ENCODE results near the gene BBS2. TPM values are rescaled to one million over a fixed set of nuclear protein-coding genes. Genes with fewer than 3 reads are reported as not detected.
A peak's percentile ranks its signal among the peaks of the same experiment; 100 is the strongest.

BBS2 gene, protein sequence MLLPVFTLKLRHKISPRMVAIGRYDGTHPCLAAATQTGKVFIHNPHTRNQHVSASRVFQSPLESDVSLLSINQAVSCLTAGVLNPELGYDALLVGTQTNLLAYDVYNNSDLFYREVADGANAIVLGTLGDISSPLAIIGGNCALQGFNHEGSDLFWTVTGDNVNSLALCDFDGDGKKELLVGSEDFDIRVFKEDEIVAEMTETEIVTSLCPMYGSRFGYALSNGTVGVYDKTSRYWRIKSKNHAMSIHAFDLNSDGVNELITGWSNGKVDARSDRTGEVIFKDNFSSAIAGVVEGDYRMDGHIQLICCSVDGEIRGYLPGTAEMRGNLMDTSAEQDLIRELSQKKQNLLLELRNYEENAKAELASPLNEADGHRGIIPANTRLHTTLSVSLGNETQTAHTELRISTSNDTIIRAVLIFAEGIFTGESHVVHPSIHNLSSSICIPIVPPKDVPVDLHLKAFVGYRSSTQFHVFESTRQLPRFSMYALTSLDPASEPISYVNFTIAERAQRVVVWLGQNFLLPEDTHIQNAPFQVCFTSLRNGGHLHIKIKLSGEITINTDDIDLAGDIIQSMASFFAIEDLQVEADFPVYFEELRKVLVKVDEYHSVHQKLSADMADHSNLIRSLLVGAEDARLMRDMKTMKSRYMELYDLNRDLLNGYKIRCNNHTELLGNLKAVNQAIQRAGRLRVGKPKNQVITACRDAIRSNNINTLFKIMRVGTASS
- 31.9 and 32.8 TPM in 2 replicates for total RNA-seq
- polyA plus RNA-seq = 50.4 and 64.7 TPM in 2 replicates

DNA sequence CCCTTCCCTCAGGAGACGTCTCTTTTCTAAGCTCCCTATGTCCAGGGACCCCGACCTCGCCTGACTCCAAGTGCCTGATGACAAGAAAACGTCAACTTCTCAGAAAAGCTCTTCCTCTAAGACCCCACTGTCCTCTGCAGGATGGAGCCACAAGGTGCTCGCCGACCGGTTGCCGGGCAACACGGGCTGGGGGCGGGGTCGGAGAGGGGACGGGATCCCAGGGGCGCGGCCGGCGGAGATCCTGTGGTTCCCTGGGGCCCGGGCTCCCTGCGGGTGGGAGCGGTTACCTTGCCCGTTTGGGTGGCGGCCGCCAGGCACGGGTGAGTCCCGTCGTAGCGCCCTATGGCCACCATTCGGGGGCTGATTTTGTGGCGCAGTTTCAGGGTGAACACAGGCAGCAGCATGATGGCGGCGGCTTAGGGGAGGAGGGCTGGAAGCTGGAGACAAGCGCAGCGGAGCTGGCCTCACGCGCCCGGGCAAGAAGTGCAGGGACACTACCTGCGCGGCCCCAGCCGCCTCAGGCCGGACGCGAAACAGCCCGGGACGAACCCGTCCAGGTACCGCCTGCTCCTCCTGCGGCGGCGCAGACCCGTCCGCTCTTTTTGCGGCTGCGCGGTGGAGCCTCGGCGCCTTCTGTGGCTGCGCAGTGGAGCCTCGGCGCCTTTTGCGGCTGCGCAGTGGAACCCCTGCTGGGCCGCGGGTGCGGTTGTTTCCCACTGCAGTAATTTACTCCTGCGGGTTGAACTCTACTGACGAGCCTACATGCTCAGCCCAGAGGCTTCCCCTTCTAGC, at the start of gene BBS2:
TSS of gene BBS2 (minus strand) at position 566 of the 792 bp plus-strand sequence. CDS start at position 404, 162 bp downstream.
- H3K27ac ChIP-seq = peak within 1 kb of the TSS; percentile 84
- H3K4me1 ChIP-seq (ENCODE audit: low read depth) = no peaks in the 10 kb centered on the region
- H3K4me3 ChIP-seq = peak within 1 kb of the TSS; percentile 98
- no peaks in the 10 kb centered on the region for H3K36me3 ChIP-seq
- H3K9me3 ChIP-seq (ENCODE audit: low read depth) = no peaks in the 10 kb centered on the region
- TF ChIP-seq, protein P1, sequence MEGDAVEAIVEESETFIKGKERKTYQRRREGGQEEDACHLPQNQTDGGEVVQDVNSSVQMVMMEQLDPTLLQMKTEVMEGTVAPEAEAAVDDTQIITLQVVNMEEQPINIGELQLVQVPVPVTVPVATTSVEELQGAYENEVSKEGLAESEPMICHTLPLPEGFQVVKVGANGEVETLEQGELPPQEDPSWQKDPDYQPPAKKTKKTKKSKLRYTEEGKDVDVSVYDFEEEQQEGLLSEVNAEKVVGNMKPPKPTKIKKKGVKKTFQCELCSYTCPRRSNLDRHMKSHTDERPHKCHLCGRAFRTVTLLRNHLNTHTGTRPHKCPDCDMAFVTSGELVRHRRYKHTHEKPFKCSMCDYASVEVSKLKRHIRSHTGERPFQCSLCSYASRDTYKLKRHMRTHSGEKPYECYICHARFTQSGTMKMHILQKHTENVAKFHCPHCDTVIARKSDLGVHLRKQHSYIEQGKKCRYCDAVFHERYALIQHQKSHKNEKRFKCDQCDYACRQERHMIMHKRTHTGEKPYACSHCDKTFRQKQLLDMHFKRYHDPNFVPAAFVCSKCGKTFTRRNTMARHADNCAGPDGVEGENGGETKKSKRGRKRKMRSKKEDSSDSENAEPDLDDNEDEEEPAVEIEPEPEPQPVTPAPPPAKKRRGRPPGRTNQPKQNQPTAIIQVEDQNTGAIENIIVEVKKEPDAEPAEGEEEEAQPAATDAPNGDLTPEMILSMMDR (IDR thresholded peaks at IDR 0.05; ENCODE audit: low read depth, low read length) = no peak
- H3K27me3 ChIP-seq = no peaks in the 10 kb centered on the region
- DNase-seq (ENCODE audit: low read depth in 1 of 2, low spot score in 1 of 2) = peak; percentile 88 to 91

DNA sequence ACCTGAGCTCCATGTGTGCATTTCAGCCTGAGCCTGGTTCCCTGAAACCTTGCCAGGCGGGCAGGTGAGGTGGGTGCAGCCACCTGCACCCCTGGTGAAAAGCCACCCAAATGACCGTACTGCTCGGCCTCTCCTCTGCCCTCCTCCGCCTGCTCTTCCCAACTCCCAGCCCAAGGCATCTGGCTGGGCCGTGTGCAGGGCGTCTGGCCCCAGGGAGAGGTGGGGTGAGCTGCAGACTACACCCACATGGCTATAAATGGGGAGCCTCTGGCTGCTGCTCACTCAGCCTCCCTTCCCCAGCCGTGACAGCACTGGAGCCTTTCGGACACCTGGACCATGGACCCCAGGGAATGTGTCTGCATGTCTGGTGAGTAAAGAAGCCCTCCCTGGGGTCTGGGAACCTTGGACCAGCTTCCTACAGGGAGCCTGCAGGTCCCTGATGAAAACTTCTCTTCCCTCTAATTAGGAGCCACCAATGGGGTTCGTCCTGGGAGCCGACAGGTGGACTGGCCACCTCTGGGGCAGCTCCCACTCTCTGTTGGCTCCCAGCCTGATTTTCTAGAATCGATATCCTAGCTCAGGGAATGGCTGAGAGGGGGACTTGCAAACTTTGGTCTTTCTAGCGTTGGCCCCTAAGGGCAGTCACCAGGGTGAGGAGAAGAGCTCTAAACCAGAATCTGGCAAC, 45.1 kb upstream of the BBS2 start, which contains the start of gene MT4:
TSS of gene MT4 (plus strand) at position 281 of the 685 bp plus-strand sequence. CDS start at position 337, 56 bp downstream.
- no peaks in the 10 kb centered on the region for H3K4me1 ChIP-seq (ENCODE audit: low read depth)
- peaks cover 19% of the 10 kb centered on the region for H3K27me3 ChIP-seq
- no peak within 1 kb of the TSS for H3K4me3 ChIP-seq
- no peaks in the 10 kb centered on the region for H3K36me3 ChIP-seq
- H3K9me3 ChIP-seq (ENCODE audit: low read depth) = no peaks in the 10 kb centered on the region
- no peak for DNase-seq (ENCODE audit: low read depth in 1 of 2, low spot score in 1 of 2)
- no peak within 1 kb of the TSS for H3K27ac ChIP-seq
- TF ChIP-seq, protein P1 (IDR thresholded peaks at IDR 0.05; ENCODE audit: low read depth, low read length) = no peak

DNA sequence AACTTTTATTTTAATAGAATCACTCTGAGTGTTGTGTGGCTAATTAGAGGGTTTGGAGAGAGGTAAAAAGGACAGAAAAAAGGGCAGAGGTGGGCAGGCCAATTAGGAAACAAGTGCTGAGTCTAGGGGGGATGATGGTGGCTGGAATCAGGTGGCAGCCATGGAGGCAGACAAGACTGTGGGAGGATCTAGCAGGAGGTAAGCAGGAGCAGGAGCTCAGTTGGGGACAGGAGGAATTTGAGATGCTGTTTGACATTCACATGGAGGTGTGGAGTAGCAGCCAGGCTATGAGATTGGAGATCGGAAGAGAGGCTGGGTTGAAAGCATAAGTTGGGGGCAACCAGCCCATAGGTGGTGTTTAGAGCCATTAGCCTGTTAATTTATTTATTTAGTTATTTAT, 41.3 kb upstream of the BBS2 start:
- no peak overlapping the region for H3K27ac ChIP-seq
- H3K27me3 ChIP-seq = peaks cover 9% of the 10 kb centered on the region
- no peaks in the 10 kb centered on the region for H3K36me3 ChIP-seq
- DNase-seq (ENCODE audit: low read depth in 1 of 2, low spot score in 1 of 2) = no peak
- no peaks in the 10 kb centered on the region for H3K9me3 ChIP-seq (ENCODE audit: low read depth)
- H3K4me1 ChIP-seq (ENCODE audit: low read depth) = no peaks in the 10 kb centered on the region
- TF ChIP-seq, protein P1 (IDR thresholded peaks at IDR 0.05; ENCODE audit: low read depth, low read length) = no peak
- no peak overlapping the region for H3K4me3 ChIP-seq

DNA sequence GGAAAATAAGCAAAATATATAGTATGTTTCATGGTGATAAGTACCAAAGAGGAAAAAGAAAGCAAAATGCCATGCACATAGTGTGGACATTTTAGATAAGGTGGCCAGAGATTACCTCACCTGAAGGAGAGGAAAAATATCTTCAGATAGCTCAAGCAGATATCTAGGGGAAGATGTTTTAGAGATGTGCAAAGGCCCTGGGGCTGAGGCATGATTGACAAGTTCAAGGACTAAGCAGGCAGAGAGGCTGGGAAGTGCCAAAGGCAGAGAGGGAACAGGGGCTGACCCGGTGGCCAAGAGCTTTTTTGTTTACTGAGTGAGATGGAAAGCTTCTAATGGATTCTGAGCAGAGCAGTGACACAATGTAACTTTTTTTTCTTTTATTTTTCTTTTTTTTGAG, 40.6 kb upstream of the BBS2 start:
- no peaks in the 10 kb centered on the region for H3K36me3 ChIP-seq
- no peak overlapping the region for H3K4me3 ChIP-seq
- TF ChIP-seq, protein P1 (IDR thresholded peaks at IDR 0.05; ENCODE audit: low read depth, low read length) = no peak
- no peak overlapping the region for H3K27ac ChIP-seq
- H3K27me3 ChIP-seq = peaks cover 13% of the 10 kb centered on the region
- H3K9me3 ChIP-seq (ENCODE audit: low read depth) = no peaks in the 10 kb centered on the region
- DNase-seq (ENCODE audit: low read depth in 1 of 2, low spot score in 1 of 2) = no peak
- no peaks in the 10 kb centered on the region for H3K4me1 ChIP-seq (ENCODE audit: low read depth)

DNA sequence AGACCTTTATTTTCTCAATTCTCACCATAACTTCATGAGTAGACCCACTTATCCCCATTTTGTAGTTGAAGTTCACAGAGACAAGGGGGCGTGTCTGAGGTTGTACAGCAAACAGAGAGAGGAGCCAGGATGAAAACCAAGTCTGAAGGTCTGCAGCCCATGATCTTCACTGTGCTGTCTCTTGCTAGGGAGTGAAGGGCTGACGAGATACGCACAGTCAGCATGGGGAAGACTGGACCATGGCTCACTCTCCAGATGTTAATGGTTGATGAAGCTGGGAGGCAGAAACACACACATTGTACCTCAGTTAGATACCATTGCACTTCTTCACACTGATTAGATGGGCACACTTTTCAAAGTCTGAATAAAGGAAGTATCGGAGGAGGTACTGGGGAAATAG, 39.3 kb upstream of the BBS2 start:
- TF ChIP-seq, protein P1 (IDR thresholded peaks at IDR 0.05; ENCODE audit: low read depth, low read length) = no peak
- H3K36me3 ChIP-seq = no peaks in the 10 kb centered on the region
- H3K4me3 ChIP-seq = no peak overlapping the region
- H3K27me3 ChIP-seq = peaks cover 7% of the 10 kb centered on the region
- H3K9me3 ChIP-seq (ENCODE audit: low read depth) = no peaks in the 10 kb centered on the region
- no peak overlapping the region for H3K27ac ChIP-seq
- H3K4me1 ChIP-seq (ENCODE audit: low read depth) = no peaks in the 10 kb centered on the region
- no peak for DNase-seq (ENCODE audit: low read depth in 1 of 2, low spot score in 1 of 2)

Measured in cardiac muscle cell (in vitro differentiated cells and primary cell).